ENCODE measurements around the gene GABBR2. TPM values are rescaled to one million over a fixed set of nuclear protein-coding genes. Genes with fewer than 3 reads are reported as not detected.

GABBR2 gene
- total RNA-seq, 1 experiment from 2014 or later = not detected

DNA sequence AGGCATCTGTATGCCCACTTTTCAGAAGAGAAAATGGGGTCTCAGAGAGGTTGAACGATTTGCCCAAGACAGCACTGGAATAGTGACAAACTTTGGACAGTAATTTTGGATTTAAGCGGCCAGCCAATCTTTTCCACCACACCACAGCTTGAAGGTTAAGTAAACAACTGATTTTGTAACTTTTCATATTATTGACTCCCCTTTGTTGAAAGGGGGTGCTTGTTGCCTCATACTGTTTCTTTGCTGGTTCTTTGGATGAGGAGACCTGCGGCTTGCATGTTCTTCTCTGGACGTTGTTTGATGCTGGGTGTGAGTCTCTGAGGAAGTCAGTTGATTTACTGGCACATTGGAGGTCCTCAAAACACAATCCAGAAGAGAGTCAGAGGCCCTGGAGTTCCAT is 11.7 kb upstream of the GABBR2 start:
- CTCF ChIA-PET = no interaction called here
- H3K4me1 ChIP-seq (ENCODE audit: insufficient read depth, low read length, poor library complexity, severe bottlenecking) = no peaks in the 10 kb centered on the region
- peaks cover 59% of the 10 kb centered on the region for H3K27me3 ChIP-seq (replicated peaks; ENCODE audit: insufficient read depth, low read depth, low read length, poor library complexity)
- POLR2A ChIA-PET (ENCODE audit: low non-redundant PET) = no interaction called here
- no peak for DNase-seq (ENCODE audit: low spot score)
- no peak overlapping the region for H3K27ac ChIP-seq (ENCODE audit: low read depth, low read length, poor library complexity, severe bottlenecking)
- H3K9me3 ChIP-seq (ENCODE audit: low read depth, low read length, poor library complexity, severe bottlenecking) = no peaks in the 10 kb centered on the region
- TF ChIP-seq, protein P1, sequence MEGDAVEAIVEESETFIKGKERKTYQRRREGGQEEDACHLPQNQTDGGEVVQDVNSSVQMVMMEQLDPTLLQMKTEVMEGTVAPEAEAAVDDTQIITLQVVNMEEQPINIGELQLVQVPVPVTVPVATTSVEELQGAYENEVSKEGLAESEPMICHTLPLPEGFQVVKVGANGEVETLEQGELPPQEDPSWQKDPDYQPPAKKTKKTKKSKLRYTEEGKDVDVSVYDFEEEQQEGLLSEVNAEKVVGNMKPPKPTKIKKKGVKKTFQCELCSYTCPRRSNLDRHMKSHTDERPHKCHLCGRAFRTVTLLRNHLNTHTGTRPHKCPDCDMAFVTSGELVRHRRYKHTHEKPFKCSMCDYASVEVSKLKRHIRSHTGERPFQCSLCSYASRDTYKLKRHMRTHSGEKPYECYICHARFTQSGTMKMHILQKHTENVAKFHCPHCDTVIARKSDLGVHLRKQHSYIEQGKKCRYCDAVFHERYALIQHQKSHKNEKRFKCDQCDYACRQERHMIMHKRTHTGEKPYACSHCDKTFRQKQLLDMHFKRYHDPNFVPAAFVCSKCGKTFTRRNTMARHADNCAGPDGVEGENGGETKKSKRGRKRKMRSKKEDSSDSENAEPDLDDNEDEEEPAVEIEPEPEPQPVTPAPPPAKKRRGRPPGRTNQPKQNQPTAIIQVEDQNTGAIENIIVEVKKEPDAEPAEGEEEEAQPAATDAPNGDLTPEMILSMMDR (conservative IDR thresholded peaks at IDR 0.05; ENCODE audit: low read depth, low read length) = no peak
- TF ChIP-seq EZH2 (IDR thresholded peaks at IDR 0.05; ENCODE audit: borderline replicate concordance, low read depth, low read length, poor library complexity, severe bottlenecking) = no peak
- intact Hi-C loops (cut with micrococcal nuclease; ENCODE audit: unreplicated experiment) = no loop called here
- no peaks in the 10 kb centered on the region for H3K36me3 ChIP-seq (ENCODE audit: insufficient read depth, low read length, poor library complexity, severe bottlenecking)
- no peak overlapping the region for H3K4me3 ChIP-seq (ENCODE audit: low read depth, low read length, poor library complexity, severe bottlenecking)
- BruUV-seq (replicated peaks) = no TSS peak

DNA sequence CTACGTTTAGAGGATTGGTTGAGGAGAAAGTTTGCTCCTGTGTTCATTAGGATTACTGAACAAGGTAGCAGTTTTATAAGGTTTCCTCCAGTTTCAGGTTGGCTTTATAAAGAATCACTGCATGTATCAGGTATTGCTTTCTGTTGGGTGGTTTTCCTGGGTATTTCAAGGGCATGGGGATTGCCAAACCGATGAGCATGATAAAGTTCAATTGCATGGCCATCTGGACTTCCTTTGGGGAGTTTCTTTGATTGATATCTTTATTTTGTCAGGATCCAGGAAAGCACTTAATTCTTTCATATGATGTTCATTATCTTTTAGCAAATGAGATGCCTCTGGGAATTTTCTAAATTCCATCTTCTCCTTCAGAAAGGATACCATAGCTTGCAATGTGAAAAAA is 10.3 kb upstream of the GABBR2 start:
- no peak overlapping the region for H3K4me3 ChIP-seq (ENCODE audit: low read depth, low read length, poor library complexity, severe bottlenecking)
- POLR2A ChIA-PET (ENCODE audit: low non-redundant PET) = no interaction called here
- H3K36me3 ChIP-seq (ENCODE audit: insufficient read depth, low read length, poor library complexity, severe bottlenecking) = no peaks in the 10 kb centered on the region
- no peaks in the 10 kb centered on the region for H3K4me1 ChIP-seq (ENCODE audit: insufficient read depth, low read length, poor library complexity, severe bottlenecking)
- intact Hi-C loops (cut with micrococcal nuclease; ENCODE audit: unreplicated experiment) = no loop called here
- no TSS peak for BruUV-seq (replicated peaks)
- DNase-seq (ENCODE audit: low spot score) = no peak
- CTCF ChIA-PET = no interaction called here
- no peak overlapping the region for H3K27ac ChIP-seq (ENCODE audit: low read depth, low read length, poor library complexity, severe bottlenecking)
- H3K27me3 ChIP-seq (replicated peaks; ENCODE audit: insufficient read depth, low read depth, low read length, poor library complexity) = peaks cover 59% of the 10 kb centered on the region
- TF ChIP-seq, protein P1 (conservative IDR thresholded peaks at IDR 0.05; ENCODE audit: low read depth, low read length) = no peak
- H3K9me3 ChIP-seq (ENCODE audit: low read depth, low read length, poor library complexity, severe bottlenecking) = no peaks in the 10 kb centered on the region

DNA sequence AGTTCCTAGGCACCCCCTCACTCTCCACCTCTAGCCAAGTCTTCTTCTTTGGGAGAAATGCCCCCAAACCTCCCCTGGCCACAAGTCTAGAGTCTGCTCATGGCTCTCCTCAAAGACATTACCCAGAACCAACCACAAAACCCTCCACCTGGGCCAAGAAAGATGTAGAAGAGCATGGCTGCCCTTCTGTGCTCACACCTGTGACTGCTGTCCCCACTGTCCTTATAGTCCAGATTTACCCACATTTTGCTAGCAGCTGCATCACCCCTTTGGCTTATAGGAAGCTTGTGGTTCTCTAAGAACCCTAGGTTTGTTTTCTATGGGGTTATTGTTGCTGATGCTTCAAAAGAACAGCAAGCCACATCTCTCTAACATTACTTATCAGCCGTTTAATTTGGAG is 6.1 kb upstream of the GABBR2 start:
- no peaks in the 10 kb centered on the region for H3K9me3 ChIP-seq (ENCODE audit: low read depth, low read length, poor library complexity, severe bottlenecking)
- CTCF ChIA-PET = no interaction called here
- H3K4me3 ChIP-seq (ENCODE audit: low read depth, low read length, poor library complexity, severe bottlenecking) = no peak overlapping the region
- no peaks in the 10 kb centered on the region for H3K4me1 ChIP-seq (ENCODE audit: insufficient read depth, low read length, poor library complexity, severe bottlenecking)
- no peaks in the 10 kb centered on the region for H3K36me3 ChIP-seq (ENCODE audit: insufficient read depth, low read length, poor library complexity, severe bottlenecking)
- TF ChIP-seq, protein P1 (conservative IDR thresholded peaks at IDR 0.05; ENCODE audit: low read depth, low read length) = no peak
- TF ChIP-seq EZH2 (IDR thresholded peaks at IDR 0.05; ENCODE audit: borderline replicate concordance, low read depth, low read length, poor library complexity, severe bottlenecking) = no peak
- peaks cover 89% of the 10 kb centered on the region for H3K27me3 ChIP-seq (replicated peaks; ENCODE audit: insufficient read depth, low read depth, low read length, poor library complexity)
- no peak overlapping the region for H3K27ac ChIP-seq (ENCODE audit: low read depth, low read length, poor library complexity, severe bottlenecking)
- POLR2A ChIA-PET (ENCODE audit: low non-redundant PET) = no interaction called here
- intact Hi-C loops (cut with micrococcal nuclease; ENCODE audit: unreplicated experiment) = no loop called here
- DNase-seq (ENCODE audit: low spot score) = no peak
- BruUV-seq (replicated peaks) = no TSS peak

All from A673 (cell line).